Measurements from ENCODE around the gene ADGRA1.

ADGRA1 gene

GRCh38 chr10:133180192-133180964 lies 92.7 kb downstream of the ADGRA1 start:
- Histone ChIP-seq H3K79me2 (ENCODE audit: low read length) (no peaks in the 10 kb centered on the region), H2AFZ (ENCODE audit: low read depth, low read length) (no peak overlapping the region), H3K4me2 (ENCODE audit: low read length) (no peak overlapping the region), H3K9ac (ENCODE audit: low read length) (no peak overlapping the region), H4K20me1 (ENCODE audit: insufficient read depth, low read length) (no peaks in the 10 kb centered on the region), H3K9me3 (ENCODE audit: insufficient read depth, low read length) (no peaks in the 10 kb centered on the region), H3K27ac (ENCODE audit: low read length) (no peak overlapping the region), H3K36me3 (replicated peaks; ENCODE audit: low read depth, low read length) (no peaks in the 10 kb centered on the region), H3K4me3 (ENCODE audit: low read length) (no peak overlapping the region), H3K4me1 (ENCODE audit: low read length) (no peaks in the 10 kb centered on the region), H3K27me3 (ENCODE audit: low read depth, low read length) (no peaks in the 10 kb centered on the region)
- TF ChIP-seq EZH2phosphoT487 (IDR thresholded peaks at IDR 0.05; ENCODE audit: low read depth) (no peak), CTCF (IDR thresholded peaks at IDR 0.05; ENCODE audit: low read depth, low read length) (no peak)

GRCh38 chr10:133180965-133181639 lies 93.4 kb downstream of the ADGRA1 start:
- Histone ChIP-seq H4K20me1 (ENCODE audit: insufficient read depth, low read length) (no peaks in the 10 kb centered on the region), H3K9me3 (ENCODE audit: insufficient read depth, low read length) (no peaks in the 10 kb centered on the region), H3K79me2 (ENCODE audit: low read length) (no peaks in the 10 kb centered on the region), H3K27ac (ENCODE audit: low read length) (no peak overlapping the region), H3K9ac (ENCODE audit: low read length) (no peak overlapping the region), H3K4me2 (ENCODE audit: low read length) (no peak overlapping the region), H2AFZ (ENCODE audit: low read depth, low read length) (no peak overlapping the region), H3K36me3 (replicated peaks; ENCODE audit: low read depth, low read length) (no peaks in the 10 kb centered on the region), H3K4me1 (ENCODE audit: low read length) (no peaks in the 10 kb centered on the region), H3K4me3 (ENCODE audit: low read length) (no peak overlapping the region), H3K27me3 (ENCODE audit: low read depth, low read length) (no peaks in the 10 kb centered on the region)
- TF ChIP-seq CTCF (IDR thresholded peaks at IDR 0.05; ENCODE audit: low read depth, low read length) (no peak), EZH2phosphoT487 (IDR thresholded peaks at IDR 0.05; ENCODE audit: low read depth) (no peak)
